Suprapubic skin (tissue), 4 donors: Measurements from ENCODE around the gene FIP1L1. TPM values are rescaled to one million over a fixed set of nuclear protein-coding genes. Genes with fewer than 3 reads are reported as not detected.

Experiments used
- DNase-seq, 2 donors: peaks; one replicate each; pipeline ENCODE4 v3.0.0-alpha.2; 2019; ENCODE audit warnings: low spot score in 2 of 2
- H3K27ac ChIP-seq: fragments of 200-600 bp; sonication (generic); one replicate; pipeline ENCODE4 v1.5.1; 2019
- H3K27me3 ChIP-seq: fragments of 200-600 bp; sonication (generic); one replicate; pipeline ENCODE4 v1.5.1; 2019
- H3K36me3 ChIP-seq: fragments of 200-600 bp; sonication (generic); one replicate; pipeline ENCODE4 v1.5.1; 2019
- H3K4me1 ChIP-seq: fragments of 200-600 bp; sonication (generic); one replicate; pipeline ENCODE4 v1.5.1; 2019
- H3K4me3 ChIP-seq: fragments of 200-600 bp; sonication (generic); one replicate; pipeline ENCODE4 v1.5.1; 2019; ENCODE audit warnings: mild to moderate bottlenecking
- H3K9me3 ChIP-seq: fragments of 200-600 bp; sonication (generic); one replicate; pipeline ENCODE4 v1.5.1; 2019
- CTCF ChIP-seq, 2 donors: fragments of 200-600 bp in 1 of 2; fragments of 450-650 bp in 1 of 2; sonication (generic) in 1 of 2; IDR thresholded peaks; one replicate each; pipeline ENCODE4 v1.5.1; 2016 to 2019; ENCODE audit warnings: antibody characterized with exemption in 2 of 2, mild to moderate bottlenecking in 1 of 2, moderate library complexity in 1 of 2
- EP300 ChIP-seq: sonication (generic); formaldehyde crosslinking; IDR thresholded peaks from one replicate; pipeline ENCODE4 v1.6.1; 2017; ENCODE audit warnings: antibody characterized with exemption
- POLR2A ChIP-seq, 2 donors: fragments of 450-650 bp; IDR thresholded peaks; one replicate each; pipeline ENCODE4 v1.6.1; 2017; ENCODE audit warnings: antibody characterized with exemption in 2 of 2, mild to moderate bottlenecking in 2 of 2, moderate library complexity in 2 of 2
- POLR2AphosphoS5 ChIP-seq, 3 donors: sonication (generic); formaldehyde crosslinking; IDR thresholded peaks; one replicate each; pipeline ENCODE4 v1.6.1; 2017; ENCODE audit warnings: antibody characterized with exemption in 3 of 3
- WGBS: methylation state at CpG from one replicate; pipeline ENCODE4 v1.1.5; 2018; 5-methylcytosine and 5-hydroxymethylcytosine counted together
- total RNA-seq, 4 donors: library from RNA; depleted of rRNA; stranded (reverse); fragments of >200 nt; gene quantifications; one replicate each; pipeline ENCODE4 v1.1.0, GENCODE V29; 2016

Gene FIP1L1
- total RNA-seq, 4 donors from 2014 or later: 33.8 to 57.5 (median 46.6) TPM

- H3K4me3 ChIP-seq: no peak overlapping the region
- no peaks in the 10 kb centered on the region for H3K27me3 ChIP-seq
- DNase-seq: no peak
- H3K36me3 ChIP-seq: peaks cover 42% of the 10 kb centered on the region
- TF ChIP-seq POLR2A (IDR thresholded peaks at IDR 0.05) (no peak), CTCF (IDR thresholded peaks at IDR 0.05) (no peak)
- no peaks in the 10 kb centered on the region for H3K4me1 ChIP-seq
- no peak overlapping the region for H3K27ac ChIP-seq
- H3K9me3 ChIP-seq: no peaks in the 10 kb centered on the region
Observed at GRCh38 chr4:53427366-53427765, 49.9 kb downstream of the FIP1L1 start.

- Histone ChIP-seq H3K27ac (no peak overlapping the region), H3K9me3 (no peaks in the 10 kb centered on the region), H3K4me3 (no peak overlapping the region), H3K27me3 (no peaks in the 10 kb centered on the region), H3K4me1 (no peaks in the 10 kb centered on the region), H3K36me3 (peaks cover 51% of the 10 kb centered on the region)
- 84% methylated on average over 5 of the region's 5 CpGs for WGBS
- TF ChIP-seq POLR2AphosphoS5 (IDR thresholded peaks at IDR 0.05) (no peak), POLR2A (IDR thresholded peaks at IDR 0.05) (no peak), CTCF (IDR thresholded peaks at IDR 0.05) (no peak), EP300 (no peak)
- no peak for DNase-seq
Observed at GRCh38 chr4:53431052-53431451, 53.6 kb downstream of the FIP1L1 start.

GRCh38 chr4:53432528-53433424 is 55.3 kb downstream of the FIP1L1 start:
- WGBS: 94% methylated on average over 4 of the region's 4 CpGs
- no peak for DNase-seq
- Histone ChIP-seq H3K4me1 (no peaks in the 10 kb centered on the region), H3K27me3 (no peaks in the 10 kb centered on the region), H3K9me3 (no peaks in the 10 kb centered on the region), H3K36me3 (peaks cover 54% of the 10 kb centered on the region), H3K4me3 (no peak overlapping the region), H3K27ac (no peak overlapping the region)
- no peak for TF ChIP-seq POLR2A (IDR thresholded peaks at IDR 0.05)
- TF ChIP-seq EP300: no peak

- TF ChIP-seq CTCF (IDR thresholded peaks at IDR 0.05): no peak
- TF ChIP-seq POLR2A (IDR thresholded peaks at IDR 0.05): no peak
- TF ChIP-seq POLR2AphosphoS5 (IDR thresholded peaks at IDR 0.05): no peak
- TF ChIP-seq EP300: no peak
- Histone ChIP-seq H3K4me3 (no peak overlapping the region), H3K36me3 (peaks cover 28% of the 10 kb centered on the region), H3K4me1 (no peaks in the 10 kb centered on the region), H3K27ac (no peak overlapping the region), H3K9me3 (no peaks in the 10 kb centered on the region), H3K27me3 (no peaks in the 10 kb centered on the region)
- WGBS: 65% methylated on average over 1 of the region's 1 CpG
- DNase-seq: no peak
Observed at GRCh38 chr4:53436251-53436650, 58.8 kb downstream of the FIP1L1 start.

- Histone ChIP-seq H3K27ac (no peak overlapping the region), H3K27me3 (no peaks in the 10 kb centered on the region), H3K9me3 (no peaks in the 10 kb centered on the region), H3K4me1 (no peaks in the 10 kb centered on the region), H3K4me3 (no peak overlapping the region), H3K36me3 (peaks cover 45% of the 10 kb centered on the region)
- TF ChIP-seq CTCF (IDR thresholded peaks at IDR 0.05) (no peak), EP300 (no peak), POLR2AphosphoS5 (IDR thresholded peaks at IDR 0.05) (no peak), POLR2A (IDR thresholded peaks at IDR 0.05) (no peak)
- WGBS: 100% methylated on average over 1 of the region's 1 CpG
- no peak for DNase-seq
Observed at GRCh38 chr4:53441564-53441963, 64.1 kb downstream of the FIP1L1 start.
